ENCODE data around the gene PRPF6. TPM values are rescaled to one million over a fixed set of nuclear protein-coding genes. Genes with fewer than 3 reads are reported as not detected.

Gene PRPF6
- total and polyA plus RNA-seq, 2 of the 13 experiments (the other 11 are each of a cell fraction or from before 2014, with no cell fraction given), result 63.7 to 101 TPM

GRCh38 chr20:64042054-64042781 is 61.3 kb downstream of the PRPF6 start (continued):
- TF ChIP-seq E2F5 (CRISPR knock-in tag; conservative IDR thresholded peaks at IDR 0.05) (no peak), ATAD3A (CRISPR knock-in tag; IDR thresholded peaks at IDR 0.05) (0 out of 2 replicates have a peak, but pooled peaks have one; percentile 48), WIZ (CRISPR knock-in tag; IDR thresholded peaks at IDR 0.05) (peak; percentile 86), NR2C2 (CRISPR knock-in tag; IDR thresholded peaks at IDR 0.05; ENCODE audit: borderline replicate concordance) (no peak; the same call in 1 of the 2 replicates), MZF1 (CRISPR knock-in tag; IDR thresholded peaks at IDR 0.05; ENCODE audit: borderline replicate concordance) (no peak), SNRNP70 (IDR thresholded peaks at IDR 0.05; ENCODE audit: low read depth, low read length) (no peak), GMEB2 (CRISPR knock-in tag; IDR thresholded peaks at IDR 0.05; ENCODE audit: low read depth) (no peak), MXD1 (CRISPR knock-in tag; IDR thresholded peaks at IDR 0.05) (peak; percentile 65), ZNF839 (CRISPR knock-in tag; IDR thresholded peaks at IDR 0.05; ENCODE audit: borderline replicate concordance) (0 out of 2 replicates have a peak, but pooled peaks have one; percentile 49), DNMT1 (CRISPR knock-in tag; IDR thresholded peaks at IDR 0.05) (peak; percentile 61; the same call in 1 of the 2 replicates), SRF (IDR thresholded peaks at IDR 0.05; ENCODE audit: low read depth, low read length) (no peak), ZNF737 (CRISPR knock-in tag; IDR thresholded peaks at IDR 0.05; ENCODE audit: borderline replicate concordance) (no peak), TMF1 (CRISPR knock-in tag; IDR thresholded peaks at IDR 0.05; ENCODE audit: low read depth) (no peak), MLLT10 (CRISPR knock-in tag; IDR thresholded peaks at IDR 0.05) (no peak), SYNCRIP (IDR thresholded peaks at IDR 0.05; ENCODE audit: insufficient read depth, low read depth, low read length) (no peak), ZBTB40 (IDR thresholded peaks at IDR 0.05) (no peak), ZBTB40 (CRISPR knock-in tag; IDR thresholded peaks at IDR 0.05) (peak; percentile 78; the same call in 1 of the 2 replicates), ZNF570 (CRISPR knock-in tag; IDR thresholded peaks at IDR 0.05; ENCODE audit: borderline replicate concordance) (no peak)

Measured in HepG2 (cell line).